ENCODE data around the gene SLC6A11.

The SLC6A11 gene

GRCh38 chr3:10961921-10962320 lies 145.9 kb downstream of the SLC6A11 start:
- Histone ChIP-seq H3K27ac (ENCODE audit: low read length) (no peak overlapping the region), H3K27me3 (ENCODE audit: low read depth, low read length) (no peaks in the 10 kb centered on the region), H3K36me3 (ENCODE audit: control insufficient read depth in 1 of 2, insufficient read depth in 2 of 2, low read length in 2 of 2) (no peaks in the 10 kb centered on the region), H3K4me1 (ENCODE audit: control insufficient read depth in 1 of 2, insufficient read depth in 2 of 2, low read length in 2 of 2) (peaks cover 0 to 6% of the 10 kb centered on the region in 2 donors), H3K4me3 (ENCODE audit: low read depth in 1 of 2, low read length in 2 of 2) (no peak overlapping the region), H3K9me3 (ENCODE audit: control insufficient read depth in 1 of 2, low read length in 2 of 2) (no peaks in the 10 kb centered on the region)

- Histone ChIP-seq H3K36me3 (ENCODE audit: control insufficient read depth in 1 of 2, insufficient read depth in 2 of 2, low read length in 2 of 2) (no peaks in the 10 kb centered on the region), H3K27ac (ENCODE audit: low read length) (no peak overlapping the region), H3K4me1 (ENCODE audit: control insufficient read depth in 1 of 2, insufficient read depth in 2 of 2, low read length in 2 of 2) (no peaks in the 10 kb centered on the region), H3K27me3 (ENCODE audit: low read depth, low read length) (no peaks in the 10 kb centered on the region), H3K4me3 (ENCODE audit: low read depth in 1 of 2, low read length in 2 of 2) (no peak overlapping the region), H3K9me3 (ENCODE audit: control insufficient read depth in 1 of 2, low read length in 2 of 2) (no peaks in the 10 kb centered on the region)
Measured at GRCh38 chr3:10962481-10963036, 146.5 kb downstream of the SLC6A11 start.

GRCh38 chr3:10964537-10965167 lies 148.6 kb downstream of the SLC6A11 start:
- no peak overlapping the region for H3K4me3 ChIP-seq (ENCODE audit: low read depth in 1 of 2, low read length in 2 of 2)
- no peak overlapping the region for H3K27ac ChIP-seq (ENCODE audit: low read length)
- H3K36me3 ChIP-seq (ENCODE audit: control insufficient read depth in 1 of 2, insufficient read depth in 2 of 2, low read length in 2 of 2), result no peaks in the 10 kb centered on the region
- no peaks in the 10 kb centered on the region for H3K9me3 ChIP-seq (ENCODE audit: control insufficient read depth in 1 of 2, low read length in 2 of 2)
- H3K27me3 ChIP-seq (ENCODE audit: low read depth, low read length), result no peaks in the 10 kb centered on the region
- H3K4me1 ChIP-seq (ENCODE audit: control insufficient read depth in 1 of 2, insufficient read depth in 2 of 2, low read length in 2 of 2), result no peaks in the 10 kb centered on the region

GRCh38 chr3:10968401-10968800 lies 152.4 kb downstream of the SLC6A11 start:
- no peak overlapping the region for H3K4me3 ChIP-seq (ENCODE audit: low read depth in 1 of 2, low read length in 2 of 2)
- no peaks in the 10 kb centered on the region for H3K9me3 ChIP-seq (ENCODE audit: control insufficient read depth in 1 of 2, low read length in 2 of 2)
- H3K36me3 ChIP-seq (ENCODE audit: control insufficient read depth in 1 of 2, insufficient read depth in 2 of 2, low read length in 2 of 2), result no peaks in the 10 kb centered on the region
- H3K4me1 ChIP-seq (ENCODE audit: control insufficient read depth in 1 of 2, insufficient read depth in 2 of 2, low read length in 2 of 2), result no peaks in the 10 kb centered on the region
- H3K27me3 ChIP-seq (ENCODE audit: low read depth, low read length), result peaks cover 10% of the 10 kb centered on the region
- H3K27ac ChIP-seq (ENCODE audit: low read length), result no peak overlapping the region

- H3K4me1 ChIP-seq (ENCODE audit: control insufficient read depth in 1 of 2, insufficient read depth in 2 of 2, low read length in 2 of 2), result no peaks in the 10 kb centered on the region
- H3K9me3 ChIP-seq (ENCODE audit: control insufficient read depth in 1 of 2, low read length in 2 of 2), result no peaks in the 10 kb centered on the region
- H3K27me3 ChIP-seq (ENCODE audit: low read depth, low read length), result peaks cover 10% of the 10 kb centered on the region
- H3K4me3 ChIP-seq (ENCODE audit: low read depth in 1 of 2, low read length in 2 of 2), result no peak overlapping the region
- no peak overlapping the region for H3K27ac ChIP-seq (ENCODE audit: low read length)
- no peaks in the 10 kb centered on the region for H3K36me3 ChIP-seq (ENCODE audit: control insufficient read depth in 1 of 2, insufficient read depth in 2 of 2, low read length in 2 of 2)
Measured at GRCh38 chr3:10970306-10970960, 154.4 kb downstream of the SLC6A11 start.

GRCh38 chr3:10972072-10972782 lies 156.2 kb downstream of the SLC6A11 start:
- H3K4me1 ChIP-seq (ENCODE audit: control insufficient read depth in 1 of 2, insufficient read depth in 2 of 2, low read length in 2 of 2), result no peaks in the 10 kb centered on the region

GRCh38 chr3:10973046-10973595 lies 157.1 kb downstream of the SLC6A11 start:
- Histone ChIP-seq H3K4me3 (ENCODE audit: low read depth in 1 of 2, low read length in 2 of 2) (no peak overlapping the region), H3K36me3 (ENCODE audit: control insufficient read depth in 1 of 2, insufficient read depth in 2 of 2, low read length in 2 of 2) (no peaks in the 10 kb centered on the region), H3K27ac (ENCODE audit: low read length) (no peak overlapping the region), H3K27me3 (ENCODE audit: low read depth, low read length) (peaks cover 10% of the 10 kb centered on the region), H3K4me1 (ENCODE audit: control insufficient read depth in 1 of 2, insufficient read depth in 2 of 2, low read length in 2 of 2) (no peaks in the 10 kb centered on the region), H3K9me3 (ENCODE audit: control insufficient read depth in 1 of 2, low read length in 2 of 2) (no peaks in the 10 kb centered on the region)

More at GRCh38 chr3:10972072-10972782, 156.2 kb downstream of the SLC6A11 start:
- peaks cover 10% of the 10 kb centered on the region for H3K27me3 ChIP-seq (ENCODE audit: low read depth, low read length)
- no peak overlapping the region for H3K27ac ChIP-seq (ENCODE audit: low read length)
- no peaks in the 10 kb centered on the region for H3K9me3 ChIP-seq (ENCODE audit: control insufficient read depth in 1 of 2, low read length in 2 of 2)
- no peaks in the 10 kb centered on the region for H3K36me3 ChIP-seq (ENCODE audit: control insufficient read depth in 1 of 2, insufficient read depth in 2 of 2, low read length in 2 of 2)
- no peak overlapping the region for H3K4me3 ChIP-seq (ENCODE audit: low read depth in 1 of 2, low read length in 2 of 2)

- Histone ChIP-seq H3K36me3 (ENCODE audit: control insufficient read depth in 1 of 2, insufficient read depth in 2 of 2, low read length in 2 of 2) (no peaks in the 10 kb centered on the region), H3K27ac (ENCODE audit: low read length) (no peak overlapping the region), H3K9me3 (ENCODE audit: control insufficient read depth in 1 of 2, low read length in 2 of 2) (no peaks in the 10 kb centered on the region), H3K27me3 (ENCODE audit: low read depth, low read length) (peaks cover 10% of the 10 kb centered on the region), H3K4me1 (ENCODE audit: control insufficient read depth in 1 of 2, insufficient read depth in 2 of 2, low read length in 2 of 2) (no peaks in the 10 kb centered on the region), H3K4me3 (ENCODE audit: low read depth in 1 of 2, low read length in 2 of 2) (no peak overlapping the region)
Measured at GRCh38 chr3:10974131-10974530, 158.1 kb downstream of the SLC6A11 start.

- Histone ChIP-seq H3K4me1 (ENCODE audit: control insufficient read depth in 1 of 2, insufficient read depth in 2 of 2, low read length in 2 of 2) (no peaks in the 10 kb centered on the region), H3K27ac (ENCODE audit: low read length) (no peak overlapping the region)
Measured at GRCh38 chr3:10974746-10975375, 158.8 kb downstream of the SLC6A11 start.

GRCh38 chr3:10975695-10976234 lies 159.7 kb downstream of the SLC6A11 start:
- Histone ChIP-seq H3K4me1 (ENCODE audit: control insufficient read depth in 1 of 2, insufficient read depth in 2 of 2, low read length in 2 of 2) (no peaks in the 10 kb centered on the region), H3K36me3 (ENCODE audit: control insufficient read depth in 1 of 2, insufficient read depth in 2 of 2, low read length in 2 of 2) (no peaks in the 10 kb centered on the region), H3K4me3 (ENCODE audit: low read depth in 1 of 2, low read length in 2 of 2) (no peak overlapping the region), H3K27ac (ENCODE audit: low read length) (no peak overlapping the region), H3K27me3 (ENCODE audit: low read depth, low read length) (peaks cover 10% of the 10 kb centered on the region), H3K9me3 (ENCODE audit: control insufficient read depth in 1 of 2, low read length in 2 of 2) (no peaks in the 10 kb centered on the region)

More at GRCh38 chr3:10974746-10975375, 158.8 kb downstream of the SLC6A11 start:
- Histone ChIP-seq H3K4me3 (ENCODE audit: low read depth in 1 of 2, low read length in 2 of 2) (no peak overlapping the region), H3K9me3 (ENCODE audit: control insufficient read depth in 1 of 2, low read length in 2 of 2) (no peaks in the 10 kb centered on the region), H3K36me3 (ENCODE audit: control insufficient read depth in 1 of 2, insufficient read depth in 2 of 2, low read length in 2 of 2) (no peaks in the 10 kb centered on the region), H3K27me3 (ENCODE audit: low read depth, low read length) (peaks cover 10% of the 10 kb centered on the region)

All from muscle layer of duodenum (tissue), 2 donors.